Measurements from ENCODE around the gene GATA1.

- TF ChIP-seq CTCF (IDR thresholded peaks at IDR 0.05) = no peak
- no peak for TF ChIP-seq POLR2A (IDR thresholded peaks at IDR 0.05)
- no peak for TF ChIP-seq POLR2AphosphoS5 (IDR thresholded peaks at IDR 0.05; ENCODE audit: insufficient read depth in 1 of 2, low read depth in 1 of 2)
Observed at GRCh38 chrX:48818866-48819265, 32.5 kb downstream of the GATA1 start.

All from vagina (tissue), 2 donors.